Suprapubic skin (tissue), 4 donors: ENCODE results near the gene INHBE. TPM values are rescaled to one million over a fixed set of nuclear protein-coding genes. Genes with fewer than 3 reads are reported as not detected.
A peak's percentile ranks its signal among the peaks of the same experiment; 100 is the strongest.

Source experiments
- DNase-seq, 2 donors: peaks; one replicate each; pipeline ENCODE4 v3.0.0-alpha.2; 2019; ENCODE audit warnings: low spot score in 2 of 2
- H3K27ac ChIP-seq: fragments of 200-600 bp; sonication (generic); one replicate; pipeline ENCODE4 v1.5.1; 2019
- H3K27me3 ChIP-seq: fragments of 200-600 bp; sonication (generic); one replicate; pipeline ENCODE4 v1.5.1; 2019
- H3K36me3 ChIP-seq: fragments of 200-600 bp; sonication (generic); one replicate; pipeline ENCODE4 v1.5.1; 2019
- H3K4me1 ChIP-seq: fragments of 200-600 bp; sonication (generic); one replicate; pipeline ENCODE4 v1.5.1; 2019
- H3K4me3 ChIP-seq: fragments of 200-600 bp; sonication (generic); one replicate; pipeline ENCODE4 v1.5.1; 2019; ENCODE audit warnings: mild to moderate bottlenecking
- H3K9me3 ChIP-seq: fragments of 200-600 bp; sonication (generic); one replicate; pipeline ENCODE4 v1.5.1; 2019
- CTCF ChIP-seq, 2 donors: fragments of 200-600 bp in 1 of 2; fragments of 450-650 bp in 1 of 2; sonication (generic) in 1 of 2; IDR thresholded peaks; one replicate each; pipeline ENCODE4 v1.5.1; 2016 to 2019; ENCODE audit warnings: antibody characterized with exemption in 2 of 2, mild to moderate bottlenecking in 1 of 2, moderate library complexity in 1 of 2
- EP300 ChIP-seq: sonication (generic); formaldehyde crosslinking; IDR thresholded peaks from one replicate; pipeline ENCODE4 v1.6.1; 2017; ENCODE audit warnings: antibody characterized with exemption
- POLR2A ChIP-seq, 2 donors: fragments of 450-650 bp; IDR thresholded peaks; one replicate each; pipeline ENCODE4 v1.6.1; 2017; ENCODE audit warnings: antibody characterized with exemption in 2 of 2, mild to moderate bottlenecking in 2 of 2, moderate library complexity in 2 of 2
- POLR2AphosphoS5 ChIP-seq, 3 donors: sonication (generic); formaldehyde crosslinking; IDR thresholded peaks; one replicate each; pipeline ENCODE4 v1.6.1; 2017; ENCODE audit warnings: antibody characterized with exemption in 3 of 3
- WGBS: methylation state at CpG from one replicate; pipeline ENCODE4 v1.1.5; 2018; 5-methylcytosine and 5-hydroxymethylcytosine counted together
- total RNA-seq, 4 donors: library from RNA; depleted of rRNA; stranded (reverse); fragments of >200 nt; gene quantifications; one replicate each; pipeline ENCODE4 v1.1.0, GENCODE V29; 2016

INHBE gene
- total RNA-seq, 4 donors from 2014 or later, result 0.56 TPM; not detected in 3

DNA sequence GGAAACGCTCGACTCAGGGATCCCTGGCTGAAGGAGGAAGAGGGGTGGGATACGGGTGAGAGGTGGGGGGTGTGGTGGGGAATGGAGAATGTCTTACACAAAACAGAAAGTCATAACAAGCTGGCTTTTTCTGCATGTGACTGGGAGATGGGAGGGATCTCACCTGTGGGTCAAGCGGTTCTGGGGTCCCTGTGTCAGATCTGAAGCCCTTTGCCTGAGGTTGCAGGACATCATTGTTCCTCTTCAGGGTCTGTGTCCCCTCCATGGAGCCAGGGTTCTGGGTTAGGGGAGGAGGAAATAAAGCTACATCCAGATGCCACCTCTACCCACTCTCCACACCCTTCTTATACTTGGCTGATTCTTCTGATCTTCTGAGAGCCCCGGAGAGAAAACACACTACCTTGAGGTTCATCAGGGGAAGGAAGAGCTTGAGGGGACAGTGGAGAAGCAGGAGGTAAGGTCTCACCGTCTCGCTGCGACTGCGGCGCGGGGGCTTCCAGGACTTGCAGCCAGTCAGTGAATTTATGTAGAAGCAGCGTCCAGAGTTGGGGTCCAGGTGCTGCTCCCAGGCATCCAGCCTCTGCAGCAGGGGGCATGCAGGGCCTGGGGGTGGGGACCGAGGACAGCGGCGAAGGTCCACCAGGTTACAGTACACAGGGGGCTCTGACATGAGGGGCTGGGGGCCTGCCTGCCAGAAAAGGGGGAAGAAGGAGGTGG lies 22.0 kb downstream of the INHBE start:
- Histone ChIP-seq H3K27me3 (peaks cover 35% of the 10 kb centered on the region), H3K9me3 (no peaks in the 10 kb centered on the region), H3K4me1 (peaks cover 17% of the 10 kb centered on the region), H3K4me3 (peak overlapping the region; percentile 51), H3K27ac (no peak overlapping the region), H3K36me3 (no peaks in the 10 kb centered on the region)
- WGBS, result 74% methylated on average over 15 of the region's 15 CpGs
- DNase-seq, result no peak
- TF ChIP-seq POLR2AphosphoS5 (IDR thresholded peaks at IDR 0.05), result no peak
- no peak for TF ChIP-seq CTCF (IDR thresholded peaks at IDR 0.05)
- no peak for TF ChIP-seq POLR2A (IDR thresholded peaks at IDR 0.05)
- no peak for TF ChIP-seq EP300

DNA sequence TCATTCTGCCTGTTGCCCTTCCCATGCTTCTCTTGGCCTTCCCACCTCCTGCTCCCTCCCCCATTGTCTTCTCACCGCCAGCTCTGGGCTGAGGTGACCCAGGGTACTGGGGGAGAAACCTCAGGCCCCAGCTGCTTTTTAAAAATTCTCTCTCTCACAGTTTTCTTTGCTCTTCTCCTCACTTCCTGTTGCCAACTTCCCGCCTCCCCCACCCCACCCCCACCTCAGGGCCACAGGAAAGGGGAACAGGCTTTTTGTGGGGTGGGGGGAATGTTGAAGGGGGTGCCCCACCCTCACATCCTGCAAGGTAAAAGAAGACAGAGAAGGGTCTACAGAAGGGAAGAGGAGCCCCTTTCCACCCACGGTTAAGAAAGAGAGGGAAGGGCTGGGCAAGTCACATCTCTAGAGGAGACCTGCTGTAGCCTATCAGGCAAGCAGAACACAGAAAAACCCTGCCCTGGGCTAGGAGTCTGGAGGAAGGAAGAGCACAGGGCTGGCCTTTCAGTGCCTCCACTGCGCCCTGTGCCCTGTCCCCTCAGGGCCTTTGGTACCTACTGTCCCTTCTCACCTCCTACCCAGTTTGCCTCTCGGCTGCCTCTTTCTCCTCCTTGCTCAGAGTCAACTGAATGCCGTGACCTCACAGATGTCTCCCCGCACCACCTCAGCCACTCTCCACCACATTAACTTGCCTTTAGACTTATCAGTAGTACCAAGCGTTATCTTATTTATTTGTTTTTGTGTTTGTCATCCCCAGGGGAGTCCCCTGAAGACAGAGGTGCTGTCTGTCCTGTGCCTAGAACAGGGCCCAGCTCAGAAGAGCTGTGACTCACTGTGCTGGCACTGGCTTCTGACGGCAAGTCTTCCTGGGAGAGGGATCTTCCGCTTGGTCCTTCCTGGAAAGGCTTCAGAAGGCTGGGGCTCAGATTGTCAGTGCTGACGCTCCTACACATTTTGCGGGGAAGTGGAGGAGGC lies 22.9 kb downstream of the INHBE start:
- H3K27ac ChIP-seq, result peak overlapping the region; percentile 19
- H3K36me3 ChIP-seq, result no peaks in the 10 kb centered on the region
- H3K4me3 ChIP-seq, result peak overlapping the region; percentile 51
- DNase-seq, result no peak
- no peaks in the 10 kb centered on the region for H3K9me3 ChIP-seq
- no peak for TF ChIP-seq POLR2AphosphoS5 (IDR thresholded peaks at IDR 0.05)
- TF ChIP-seq POLR2A (IDR thresholded peaks at IDR 0.05), result peak in 1 of 2 donors; percentile 10
- WGBS, result 65% methylated on average over 12 of the region's 12 CpGs
- H3K27me3 ChIP-seq, result peaks cover 32% of the 10 kb centered on the region
- peaks cover 17% of the 10 kb centered on the region for H3K4me1 ChIP-seq

DNA sequence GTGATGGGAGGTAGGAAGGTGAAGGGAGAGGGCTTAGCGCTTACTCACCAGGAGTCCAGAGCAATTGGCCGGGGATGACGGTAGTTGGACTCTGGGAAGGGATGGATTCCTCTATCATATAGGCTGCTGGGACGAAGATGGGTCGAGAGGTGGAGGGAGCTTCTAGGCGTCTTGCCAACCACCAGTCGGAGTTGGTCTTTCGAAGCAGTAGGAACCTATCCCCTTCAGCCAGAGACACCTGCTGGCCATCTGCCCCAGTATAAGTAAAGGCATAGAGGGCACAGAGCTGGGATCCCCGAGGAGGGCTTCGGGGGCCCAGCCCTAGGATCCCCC lies 23.9 kb downstream of the INHBE start:
- H3K27me3 ChIP-seq, result peaks cover 29% of the 10 kb centered on the region
- DNase-seq, result no peak
- no peaks in the 10 kb centered on the region for H3K36me3 ChIP-seq
- no peak overlapping the region for H3K27ac ChIP-seq
- H3K4me1 ChIP-seq, result peaks cover 17% of the 10 kb centered on the region
- no peaks in the 10 kb centered on the region for H3K9me3 ChIP-seq
- 77% methylated on average over 10 of the region's 10 CpGs for WGBS
- TF ChIP-seq POLR2A (IDR thresholded peaks at IDR 0.05), result no peak
- H3K4me3 ChIP-seq, result no peak overlapping the region

DNA sequence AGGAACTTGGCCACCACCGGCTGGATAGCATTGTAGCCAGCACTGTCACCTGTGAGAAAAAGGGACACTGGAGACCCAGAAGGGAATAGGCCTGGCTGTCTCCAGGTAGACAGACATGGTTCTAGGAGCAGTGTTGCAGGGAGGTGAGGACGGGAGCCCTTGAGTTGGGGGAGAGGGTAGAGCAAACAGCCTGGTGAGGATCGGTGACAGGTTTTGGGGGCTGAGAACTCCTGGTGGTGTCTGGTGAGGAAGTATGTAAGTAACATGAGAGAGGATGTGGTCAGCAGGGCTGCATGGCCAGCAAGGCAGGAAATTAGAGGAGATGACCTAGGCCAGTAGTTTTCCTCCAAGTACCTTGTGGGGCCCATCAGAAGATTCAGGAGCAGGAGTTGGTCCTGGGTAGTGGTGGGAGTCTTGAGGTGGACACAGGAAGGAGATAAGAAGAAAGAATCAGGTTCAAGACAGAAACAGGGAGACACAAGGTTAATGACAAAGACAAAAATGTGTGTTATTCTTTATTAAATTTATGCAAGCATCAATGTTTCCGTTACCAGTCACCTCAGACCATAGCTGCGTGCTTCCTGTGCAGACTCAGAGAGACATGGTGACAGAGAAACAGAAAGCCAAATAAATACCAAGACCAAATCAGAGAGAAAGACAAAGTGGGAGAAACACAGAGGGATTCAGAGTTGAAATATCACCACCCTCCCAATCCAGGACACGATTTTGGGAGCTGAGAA lies 24.4 kb downstream of the INHBE start, which contains the start of gene ARHGAP9:
ARHGAP9 (minus strand) TSS at position 491 of the 740 bp plus-strand sequence; CDS start at position 31, 460 bp downstream.
- Histone ChIP-seq H3K9me3 (no peaks in the 10 kb centered on the region), H3K4me1 (peaks cover 17% of the 10 kb centered on the region), H3K36me3 (no peaks in the 10 kb centered on the region), H3K4me3 (no peak within 1 kb of the TSS), H3K27ac (peak within 1 kb of the TSS; percentile 19), H3K27me3 (peaks cover 29% of the 10 kb centered on the region)
- WGBS, result 71% methylated on average over 6 of the region's 6 CpGs
- DNase-seq, result no peak
- TF ChIP-seq POLR2A (IDR thresholded peaks at IDR 0.05), result no peak
- TF ChIP-seq EP300, result no peak
- no peak for TF ChIP-seq CTCF (IDR thresholded peaks at IDR 0.05)
- no peak for TF ChIP-seq POLR2AphosphoS5 (IDR thresholded peaks at IDR 0.05)

DNA sequence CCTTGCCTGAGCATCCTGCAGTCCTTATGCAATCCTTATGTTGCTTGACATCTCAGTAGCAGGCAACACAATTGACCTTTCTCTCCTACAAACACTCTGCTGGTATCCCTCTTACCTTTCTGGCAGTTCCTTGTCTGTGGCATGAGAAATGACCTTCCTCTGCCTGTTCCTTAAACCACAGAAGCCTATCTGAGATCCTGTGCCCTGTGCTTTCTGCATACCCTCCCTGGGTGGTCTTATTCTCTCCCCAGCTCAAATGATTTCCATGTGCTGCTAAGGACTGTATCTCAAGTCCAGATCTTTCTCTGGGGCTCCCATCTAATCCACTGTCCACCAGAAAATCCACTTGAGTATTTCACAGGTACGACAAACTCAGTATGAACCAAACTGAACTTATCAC lies 26.6 kb downstream of the INHBE start:
- Histone ChIP-seq H3K4me1 (no peaks in the 10 kb centered on the region), H3K36me3 (no peaks in the 10 kb centered on the region), H3K27ac (no peak overlapping the region), H3K27me3 (peaks cover 9% of the 10 kb centered on the region), H3K9me3 (no peaks in the 10 kb centered on the region), H3K4me3 (no peak overlapping the region)
- TF ChIP-seq CTCF (IDR thresholded peaks at IDR 0.05), result no peak
- TF ChIP-seq POLR2AphosphoS5 (IDR thresholded peaks at IDR 0.05), result no peak
- TF ChIP-seq EP300, result no peak
- no peak for TF ChIP-seq POLR2A (IDR thresholded peaks at IDR 0.05)
- 77% methylated on average over 1 of the region's 1 CpG for WGBS
- DNase-seq, result no peak
